ENCODE results near the gene HELQ.

GRCh38 chr4:83490876-83491450 lies 35.3 kb upstream of the HELQ start:
- TF ChIP-seq EZH2 (IDR thresholded peaks at IDR 0.05) (no peak), REST (IDR thresholded peaks at IDR 0.05; ENCODE audit: low read depth) (no peak)

All from HCT116 (cell line).